HL-60/S4 (cell line): ENCODE data around the gene ARL5A.

Experiments used
- in situ Hi-C: fragments of 300-500 bp; cut with MboI; formaldehyde crosslinking; loops from 2 replicates; pipeline ENCODE4 v1.14.3; 2022; ENCODE audit warnings: low sequenced_read_pairs

Gene ARL5A

GRCh38 chr2:151841047-151841424 is 12.8 kb upstream of the ARL5A start:
- in situ Hi-C loops: no loop called here

- in situ Hi-C loops: no loop called here
Measured at GRCh38 chr2:151840216-151841046, 12.2 kb upstream of the ARL5A start.

GRCh38 chr2:151837926-151838325 is 9.7 kb upstream of the ARL5A start:
- in situ Hi-C loops: no loop called here

- in situ Hi-C loops: no loop called here
Measured at GRCh38 chr2:151833984-151834383, 5.8 kb upstream of the ARL5A start.

- in situ Hi-C loops: no loop called here
Measured at GRCh38 chr2:151830961-151831360, 2.7 kb upstream of the ARL5A start.

GRCh38 chr2:151828890-151829324 is 686 bp upstream of the ARL5A start:
- in situ Hi-C loops: no loop called here

- in situ Hi-C loops: no loop called here
Measured at GRCh38 chr2:151827564-151828142, 568 bp downstream of the ARL5A start.

GRCh38 chr2:151826737-151827157 is 1.5 kb downstream of the ARL5A start:
- in situ Hi-C loops: no loop called here

GRCh38 chr2:151824886-151825285 is 3.3 kb downstream of the ARL5A start:
- in situ Hi-C loops: no loop called here

- in situ Hi-C loops: no loop called here
Measured at GRCh38 chr2:151823651-151824050, 4.6 kb downstream of the ARL5A start.

GRCh38 chr2:151819920-151820319 is 8.3 kb downstream of the ARL5A start:
- in situ Hi-C loops: no loop called here

GRCh38 chr2:151817929-151818328 is 10.3 kb downstream of the ARL5A start:
- in situ Hi-C loops: no loop called here

- in situ Hi-C loops: no loop called here
Measured at GRCh38 chr2:151816843-151817242, 11.4 kb downstream of the ARL5A start.

GRCh38 chr2:151815821-151816489 is 12.3 kb downstream of the ARL5A start:
- in situ Hi-C loops: no loop called here

- in situ Hi-C loops: no loop called here
Measured at GRCh38 chr2:151810489-151810888, 17.7 kb downstream of the ARL5A start.

- in situ Hi-C loops: no loop called here
Measured at GRCh38 chr2:151809073-151809383, 19.2 kb downstream of the ARL5A start.

GRCh38 chr2:151808258-151809072 is 19.8 kb downstream of the ARL5A start:
- in situ Hi-C loops: no loop called here

GRCh38 chr2:151805961-151806360 is 22.3 kb downstream of the ARL5A start:
- in situ Hi-C loops: no loop called here

- in situ Hi-C loops: no loop called here
Measured at GRCh38 chr2:151805343-151805742, 22.9 kb downstream of the ARL5A start.

- in situ Hi-C loops: no loop called here
Measured at GRCh38 chr2:151803811-151804210, 24.4 kb downstream of the ARL5A start.

GRCh38 chr2:151802315-151802714 is 25.9 kb downstream of the ARL5A start:
- in situ Hi-C loops: no loop called here
